Stomach (tissue), 9 donors: ENCODE measurements around the gene PBX3. TPM values are rescaled to one million over a fixed set of nuclear protein-coding genes. Genes with fewer than 3 reads are reported as not detected.

ENCODE experiments used
- DNase-seq, 2 donors: peaks; one replicate each; pipeline versions ENCODE4 v3.0.0 to v3.0.0-alpha.2; 2013 to 2019
- H3K27ac ChIP-seq, 5 donors: fragments of 200-600 bp in 4 of 5; sonication (generic) in 4 of 5; one replicate each; pipeline ENCODE4 v1.5.1; 2013 to 2019; ENCODE audit warnings: mild to moderate bottlenecking in 1 of 5, moderate library complexity in 1 of 5
- H3K27me3 ChIP-seq, 3 donors: fragments of 200-600 bp; sonication (generic); one replicate each; pipeline ENCODE4 v1.5.1; 2017 to 2019; ENCODE audit warnings: mixed run types in 1 of 3
- H3K36me3 ChIP-seq, 4 donors: fragments of 200-600 bp; sonication (generic); 1 replicate in 3 of 4; 2 replicates in 1 of 4; pipeline ENCODE4 v1.5.1; 2016 to 2019
- H3K4me1 ChIP-seq, 4 donors: fragments of 200-600 bp; sonication (generic); one replicate each; pipeline ENCODE4 v1.5.1; 2016 to 2019
- H3K4me3 ChIP-seq, 4 donors: fragments of 200-600 bp; sonication (generic) in 3 of 4; one replicate each; pipeline ENCODE4 v1.5.1; 2016 to 2019; ENCODE audit warnings: mild to moderate bottlenecking in 1 of 4
- H3K9me3 ChIP-seq, 4 donors: fragments of 200-600 bp; sonication (generic); one replicate each; pipeline ENCODE4 v1.5.1; 2016 to 2019
- CTCF ChIP-seq, 7 experiments: fragments of 450-650 bp in 4 of 7; fragments of 200-600 bp in 3 of 7; sonication (generic) in 3 of 7; IDR thresholded peaks; one replicate each; pipeline ENCODE4 v1.5.1; 2016 to 2019; ENCODE audit warnings: antibody characterized with exemption in 7 of 7, control low read depth in 2 of 7, mild to moderate bottlenecking in 1 of 7
- EP300 ChIP-seq: sonication (generic); formaldehyde crosslinking; IDR thresholded peaks from one replicate; pipeline ENCODE4 v1.6.1; 2017; ENCODE audit warnings: antibody characterized with exemption
- POLR2A ChIP-seq, 4 donors: fragments of 450-650 bp; IDR thresholded peaks; one replicate each; pipeline ENCODE4 v1.6.1; 2016; ENCODE audit warnings: antibody characterized with exemption in 4 of 4, control low read depth in 2 of 4, mild to moderate bottlenecking in 1 of 4, moderate library complexity in 1 of 4
- POLR2AphosphoS5 ChIP-seq, 3 donors: sonication (generic); formaldehyde crosslinking; IDR thresholded peaks; one replicate each; pipeline ENCODE4 v1.6.1; 2016; ENCODE audit warnings: antibody characterized with exemption in 3 of 3
- WGBS, 5 donors: extraction: QIAGEN DNeasy Blood & Tissue Kit in 3 of 5; methylation state at CpG; one replicate each; pipeline versions ENCODE4 v1.1.5 to v1.1.7; 2013 to 2018; 5-methylcytosine and 5-hydroxymethylcytosine counted together
- intact Hi-C: fragments of 100-400 bp; cut with DNase I; formaldehyde crosslinking; loops from one replicate; pipeline ENCODE4 v1.15.1; 2023; ENCODE audit warnings: low total_unique reads
- polyA plus RNA-seq, 3 donors: library from polyadenylated mRNA; stranded (reverse); fragments of 200-250 nt; gene quantifications; one replicate each; pipeline ENCODE4 v1.2.3, GENCODE V29; 2013
- total RNA-seq, 5 donors: library from RNA; depleted of rRNA; stranded (reverse); fragments of >200 nt; gene quantifications; one replicate each; pipeline versions ENCODE4 v1.1.0 to v1.2.3, GENCODE V29; 2014 to 2016
- donor health status: healthy with polysubstance abuse.
- donor health status: Bipolar disorder and iron deficiency.
- donor health status: healthy.

The PBX3 gene
- total and polyA plus RNA-seq, 8 donors = 9.3 to 59.1 (median 16.2) TPM

GRCh38 chr9:125825762-125826161 is 78.6 kb downstream of the PBX3 start:
- intact Hi-C loops = no loop called here
- no peak for DNase-seq
- TF ChIP-seq EP300 = no peak
- no peak for TF ChIP-seq CTCF (IDR thresholded peaks at IDR 0.05)
- no peak for TF ChIP-seq POLR2AphosphoS5 (IDR thresholded peaks at IDR 0.05)
- no peak for TF ChIP-seq POLR2A (IDR thresholded peaks at IDR 0.05)
- Histone ChIP-seq H3K27me3 (no peaks in the 10 kb centered on the region), H3K4me3 (no peak overlapping the region), H3K36me3 (no peaks in the 10 kb centered on the region), H3K4me1 (peaks cover 0 to 69% (median 31%) of the 10 kb centered on the region in 4 donors), H3K27ac (no peak overlapping the region), H3K9me3 (no peaks in the 10 kb centered on the region)
- 40 to 56% (median 45%) methylated on average over 3 of the region's 3 CpGs for WGBS, 5 donors

GRCh38 chr9:125826850-125827249 is 79.7 kb downstream of the PBX3 start:
- Histone ChIP-seq H3K27ac (no peak overlapping the region), H3K4me3 (no peak overlapping the region), H3K27me3 (no peaks in the 10 kb centered on the region), H3K36me3 (no peaks in the 10 kb centered on the region), H3K4me1 (peaks cover 0 to 61% (median 27%) of the 10 kb centered on the region in 4 donors), H3K9me3 (no peaks in the 10 kb centered on the region)
- no peak for DNase-seq
- intact Hi-C loops = no loop called here
- no peak for TF ChIP-seq POLR2A (IDR thresholded peaks at IDR 0.05)
- no peak for TF ChIP-seq EP300
- no peak for TF ChIP-seq POLR2AphosphoS5 (IDR thresholded peaks at IDR 0.05)
- WGBS, 5 donors = 75 to 93% (median 83%) methylated on average over 1 of the region's 1 CpG

- no peaks in the 10 kb centered on the region for H3K9me3 ChIP-seq
- WGBS, 5 donors = 12 to 37% (median 26%) methylated on average over 7 of the region's 7 CpGs
- TF ChIP-seq POLR2AphosphoS5 (IDR thresholded peaks at IDR 0.05) (peak in 1 of 3 donors; percentile 20), EP300 (no peak)
- peak overlapping the region in 3 of 5 donors; percentile 31 to 55 (median 47) for H3K27ac ChIP-seq
- intact Hi-C loops = no loop called here
- no peaks in the 10 kb centered on the region for H3K36me3 ChIP-seq
- DNase-seq = peak; percentile 35 to 68
- no peaks in the 10 kb centered on the region for H3K27me3 ChIP-seq
- H3K4me1 ChIP-seq = peaks cover 0 to 42% (median 20%) of the 10 kb centered on the region in 4 donors
- H3K4me3 ChIP-seq = peak overlapping the region; percentile 35 to 42 (median 38)
These were observed 82.6 kb downstream of the PBX3 start for GRCh38 chr9:125829743-125830142.

GRCh38 chr9:125831054-125831453 is 83.9 kb downstream of the PBX3 start:
- no peak for TF ChIP-seq EP300
- TF ChIP-seq POLR2A (IDR thresholded peaks at IDR 0.05) = no peak
- no peak for TF ChIP-seq POLR2AphosphoS5 (IDR thresholded peaks at IDR 0.05)
- TF ChIP-seq CTCF (IDR thresholded peaks at IDR 0.05) = no peak
- 80 to 90% (median 83%) methylated on average over 2 of the region's 2 CpGs for WGBS, 5 donors

GRCh38 chr9:125831616-125832015 is 84.4 kb downstream of the PBX3 start:
- TF ChIP-seq POLR2A (IDR thresholded peaks at IDR 0.05) = no peak
- no peak for TF ChIP-seq CTCF (IDR thresholded peaks at IDR 0.05)
- no peak for TF ChIP-seq EP300
- TF ChIP-seq POLR2AphosphoS5 (IDR thresholded peaks at IDR 0.05) = no peak
- Histone ChIP-seq H3K4me1 (peaks cover 0 to 24% (median 11%) of the 10 kb centered on the region in 4 donors), H3K27me3 (no peaks in the 10 kb centered on the region), H3K4me3 (no peak overlapping the region), H3K27ac (no peak overlapping the region), H3K9me3 (no peaks in the 10 kb centered on the region), H3K36me3 (no peaks in the 10 kb centered on the region)
- 48 to 87% (median 69%) methylated on average over 1 of the region's 1 CpG for WGBS, 5 donors
- intact Hi-C loops = no loop called here
- no peak for DNase-seq

More at GRCh38 chr9:125831054-125831453, 83.9 kb downstream of the PBX3 start:
- no peak overlapping the region for H3K4me3 ChIP-seq
- intact Hi-C loops = no loop called here
- DNase-seq = no peak
- peaks cover 0 to 29% (median 13%) of the 10 kb centered on the region in 4 donors for H3K4me1 ChIP-seq
- no peak overlapping the region for H3K27ac ChIP-seq
- H3K36me3 ChIP-seq = no peaks in the 10 kb centered on the region
- no peaks in the 10 kb centered on the region for H3K9me3 ChIP-seq
- no peaks in the 10 kb centered on the region for H3K27me3 ChIP-seq
